Colon (tissue), 2 donors: ENCODE data around the gene ENDOD1.
"Not testable (repeated sequence)": the region's sequence is repeated elsewhere in the genome, so short reads cannot be mapped to it uniquely, and the experiment has no call there.

Experiments used
- FAIRE-seq: peaks from 2 replicates; lab custom pipeline; 2012; peaks lifted over from hg19 to GRCh38; lab: Jason Lieb, UNC
- donor health status: control.
- donor health status: control.

The ENDOD1 gene

GRCh38 chr11:95104121-95104830, 14.6 kb downstream of the ENDOD1 start:
- no peak for FAIRE-seq

DNA sequence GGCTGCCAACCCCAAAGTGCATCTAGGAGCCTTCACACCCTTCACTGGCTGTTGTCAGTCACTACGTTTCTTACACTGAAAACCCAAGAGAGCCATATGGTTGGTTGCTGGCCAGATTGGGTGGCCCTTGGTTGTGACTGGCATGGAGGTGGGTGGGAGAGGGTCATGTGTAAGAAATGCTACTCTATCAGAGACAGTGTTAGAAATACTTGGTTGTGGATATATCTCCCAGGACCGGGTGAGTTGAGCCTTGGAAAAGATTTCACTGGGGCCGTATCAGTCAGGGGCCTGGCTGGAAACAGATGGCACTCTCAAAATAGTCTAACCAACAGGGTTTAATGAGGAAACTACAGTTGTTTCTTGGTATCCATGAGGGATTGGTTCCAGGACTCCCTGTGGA, 15.2 kb downstream of the ENDOD1 start:
- no peak for FAIRE-seq

- no peak for FAIRE-seq
These were observed 18.5 kb downstream of the ENDOD1 start for GRCh38 chr11:95108159-95108611.

- FAIRE-seq = no peak
These were observed 19.3 kb downstream of the ENDOD1 start for GRCh38 chr11:95108671-95109551.

DNA sequence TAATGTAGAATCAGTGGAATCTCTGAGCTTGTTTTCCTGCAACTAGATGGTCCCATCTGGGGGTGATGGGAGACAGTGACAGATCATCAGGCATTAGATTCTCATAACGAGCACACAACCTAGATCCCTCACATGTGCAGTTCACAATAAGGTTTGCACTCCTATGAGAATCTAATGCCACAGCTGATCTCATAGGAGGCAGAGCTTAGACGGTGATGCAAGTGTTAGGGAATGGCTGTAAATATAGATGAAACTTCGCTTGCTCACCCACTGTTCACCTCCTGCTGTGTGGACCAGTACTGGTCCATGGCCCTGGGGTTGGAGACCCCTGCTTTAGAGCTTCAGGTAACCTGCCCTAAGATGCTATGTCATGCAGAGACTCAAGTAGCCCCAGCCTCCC, 21.8 kb downstream of the ENDOD1 start:
- FAIRE-seq = not testable (repeated sequence)

DNA sequence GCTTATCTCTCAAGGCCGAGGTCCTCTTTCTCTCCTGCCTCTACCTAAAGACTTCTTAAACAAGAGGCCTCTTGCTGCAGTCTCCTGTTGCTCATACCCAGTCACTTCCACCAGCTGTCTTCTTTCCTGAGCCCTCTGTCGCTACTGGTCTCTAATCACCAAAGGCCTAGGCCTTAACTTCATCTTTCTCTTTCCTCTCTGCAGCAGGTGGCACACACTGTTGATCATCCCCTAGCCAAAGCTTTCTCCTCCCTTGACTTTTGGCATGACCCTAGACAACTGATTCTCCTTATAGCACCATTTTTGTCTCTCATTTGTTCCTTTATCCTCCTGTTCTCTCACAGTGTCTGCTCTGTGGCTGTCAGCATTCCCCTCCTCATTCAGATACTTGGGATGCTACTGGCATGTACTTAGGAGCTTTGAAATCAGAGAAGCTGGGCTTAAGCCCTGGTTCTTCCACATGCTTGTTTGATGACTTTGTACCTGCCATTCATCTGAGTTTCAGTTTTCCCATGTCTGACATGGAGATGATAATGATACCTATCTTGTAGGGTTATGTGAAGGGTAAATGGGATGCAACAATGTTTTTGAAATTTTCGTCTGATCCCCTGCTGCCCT, 22.4 kb downstream of the ENDOD1 start:
- no peak for FAIRE-seq

DNA sequence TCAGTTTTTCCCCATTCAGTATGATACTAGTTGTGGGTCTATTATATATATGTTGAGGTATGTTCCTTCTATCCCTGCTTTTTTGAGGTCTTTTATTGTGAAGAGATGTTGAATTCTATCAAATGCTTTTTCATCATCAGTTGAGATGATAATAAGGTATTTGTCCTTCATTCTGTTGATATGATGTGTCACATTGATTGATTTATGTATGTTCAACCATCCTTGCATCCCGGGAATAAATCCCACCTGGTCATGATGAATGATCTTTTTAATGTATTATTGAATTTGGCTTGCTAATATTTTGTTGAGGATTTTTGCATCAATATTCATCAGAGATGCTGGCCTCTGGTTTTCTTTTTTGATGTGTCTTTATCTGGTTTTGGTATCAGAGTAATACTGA, 26.0 kb downstream of the ENDOD1 start:
- FAIRE-seq = no peak

DNA sequence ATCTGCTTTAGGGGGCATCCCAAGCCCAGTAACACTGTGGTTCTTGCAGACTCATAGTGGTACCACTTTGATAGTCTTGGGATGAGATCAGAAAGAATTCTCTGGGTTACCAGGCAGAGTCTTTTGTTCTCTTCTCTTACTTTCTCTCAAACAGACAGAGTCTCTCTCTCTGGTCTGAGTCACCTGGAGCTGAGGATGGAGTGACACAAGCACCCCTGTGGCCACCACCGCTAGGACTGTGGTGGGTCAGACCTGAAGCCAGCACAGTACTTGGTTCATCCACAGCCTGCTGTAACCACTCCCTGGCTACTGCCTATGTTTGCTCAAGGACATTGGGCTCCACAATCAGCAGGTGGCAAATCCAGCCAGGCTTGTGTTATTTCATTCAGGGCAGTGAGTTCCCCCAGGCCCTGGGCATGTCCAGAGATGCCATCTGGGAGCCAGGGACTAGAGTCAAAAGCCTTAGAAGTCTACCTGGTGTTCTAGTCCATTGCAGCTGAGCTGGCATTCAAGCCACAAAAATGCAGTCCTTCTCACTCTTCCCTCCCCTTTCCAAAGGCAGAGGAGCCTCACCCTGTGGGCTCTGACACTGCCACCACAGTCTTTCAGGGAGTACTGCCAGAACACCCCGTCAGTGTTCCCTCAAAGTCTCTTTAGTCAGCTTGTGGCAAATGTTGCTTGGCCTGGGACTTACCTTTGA, 29.9 kb downstream of the ENDOD1 start:
- FAIRE-seq = no peak

DNA sequence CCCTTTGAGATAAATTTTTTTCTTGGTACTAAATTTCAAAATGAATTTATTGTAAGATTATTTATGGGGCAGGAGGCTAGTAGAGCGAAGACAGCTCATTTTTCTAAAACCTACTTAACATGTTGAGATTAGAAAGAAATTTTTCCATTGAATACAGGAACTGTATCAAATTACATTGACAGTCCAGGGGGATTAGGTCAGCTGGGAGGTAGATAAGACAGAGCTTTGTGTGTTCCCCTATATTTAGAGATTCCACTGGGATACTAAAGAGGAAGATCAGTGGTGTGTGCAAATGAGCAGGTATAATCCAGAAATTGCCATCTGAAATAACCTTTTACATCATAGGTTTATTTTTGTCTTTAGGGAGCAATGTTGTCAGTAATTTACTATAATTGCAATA, 32.1 kb downstream of the ENDOD1 start:
- no peak for FAIRE-seq

GRCh38 chr11:95123556-95123955, 33.9 kb downstream of the ENDOD1 start:
- no peak for FAIRE-seq

GRCh38 chr11:95128602-95129001, 39.0 kb downstream of the ENDOD1 start:
- no peak for FAIRE-seq

DNA sequence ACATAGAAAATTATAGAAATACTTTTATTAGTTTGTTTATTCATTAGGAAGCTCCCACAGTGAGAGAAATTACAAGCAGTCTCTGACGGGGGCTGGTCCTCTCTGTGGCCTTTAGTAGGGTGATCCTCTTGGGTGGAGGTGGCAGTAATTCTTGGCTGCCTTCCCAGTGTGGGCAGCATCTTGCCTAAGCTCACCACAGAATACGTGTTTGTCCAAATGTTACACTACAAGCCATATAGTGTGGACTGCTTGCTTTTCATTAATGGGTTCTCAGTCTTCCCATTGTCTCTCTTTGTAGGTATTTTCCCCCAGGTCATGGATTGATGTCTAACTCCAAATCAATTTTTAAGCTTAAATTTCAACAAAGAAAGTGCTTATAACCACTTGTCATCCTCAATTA, 43.3 kb downstream of the ENDOD1 start:
- FAIRE-seq = no peak

- no peak for FAIRE-seq
These were observed 44.8 kb downstream of the ENDOD1 start for GRCh38 chr11:95134491-95134890.

GRCh38 chr11:95135155-95135554, 45.5 kb downstream of the ENDOD1 start:
- no peak for FAIRE-seq

DNA sequence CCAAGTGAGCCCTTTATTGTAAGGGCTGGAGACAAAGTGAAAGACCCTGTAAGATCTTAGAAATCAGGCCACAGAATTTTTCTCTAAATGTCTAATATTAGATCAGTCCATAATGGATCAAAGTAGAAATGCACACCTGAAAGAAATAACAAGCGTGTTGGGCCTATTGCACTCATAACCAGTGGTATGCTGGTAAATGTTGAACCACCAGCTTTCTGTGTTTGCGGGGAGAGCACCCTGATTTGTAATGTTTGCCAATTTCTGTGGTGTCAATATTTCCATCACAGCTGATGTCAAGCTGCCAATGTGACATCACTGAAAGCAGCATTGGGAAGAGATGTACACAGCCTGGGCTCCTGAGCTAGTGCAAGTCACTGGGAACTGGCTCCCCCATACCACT, 46.2 kb downstream of the ENDOD1 start:
- FAIRE-seq = no peak

DNA sequence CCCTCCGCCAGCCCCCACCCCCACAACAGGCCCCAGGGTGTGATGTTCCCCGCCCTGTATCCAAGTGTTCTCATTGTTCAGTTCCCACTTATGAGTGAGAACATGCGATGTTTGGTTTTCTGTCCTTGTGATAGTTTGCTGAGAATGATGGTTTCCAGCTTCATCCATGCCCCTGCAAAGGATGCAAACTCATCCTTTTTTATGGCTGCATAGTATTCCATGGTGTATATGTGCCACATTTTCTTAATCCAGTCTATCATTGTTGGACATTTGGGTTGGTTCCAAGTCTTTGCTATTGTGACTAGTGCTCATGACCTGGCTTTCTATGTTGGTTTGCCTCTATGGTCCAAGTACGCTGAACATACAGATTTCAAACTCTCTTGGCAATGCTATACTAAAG, 47.1 kb downstream of the ENDOD1 start:
- FAIRE-seq = not testable (repeated sequence)

DNA sequence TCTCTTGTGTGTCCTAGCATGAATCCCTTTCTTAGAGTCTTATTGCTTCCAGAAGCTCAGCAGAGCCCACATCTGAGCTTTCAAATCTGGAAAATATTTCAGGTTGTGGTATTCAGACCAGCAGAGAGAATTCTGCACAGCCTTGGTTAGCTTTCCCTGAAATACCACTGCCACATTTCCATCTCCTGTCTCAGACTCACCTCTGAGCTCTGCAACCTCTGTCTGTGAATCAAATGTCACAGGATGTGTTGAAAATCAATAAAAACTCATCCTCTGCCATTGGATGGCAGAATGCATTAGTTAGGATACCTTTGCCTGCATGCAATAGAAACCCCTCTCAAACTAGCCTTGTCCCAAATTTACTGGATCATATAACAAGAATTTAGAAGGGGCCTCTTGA, 47.7 kb downstream of the ENDOD1 start:
- FAIRE-seq = no peak

GRCh38 chr11:95138448-95138847, 48.8 kb downstream of the ENDOD1 start:
- FAIRE-seq = no peak

DNA sequence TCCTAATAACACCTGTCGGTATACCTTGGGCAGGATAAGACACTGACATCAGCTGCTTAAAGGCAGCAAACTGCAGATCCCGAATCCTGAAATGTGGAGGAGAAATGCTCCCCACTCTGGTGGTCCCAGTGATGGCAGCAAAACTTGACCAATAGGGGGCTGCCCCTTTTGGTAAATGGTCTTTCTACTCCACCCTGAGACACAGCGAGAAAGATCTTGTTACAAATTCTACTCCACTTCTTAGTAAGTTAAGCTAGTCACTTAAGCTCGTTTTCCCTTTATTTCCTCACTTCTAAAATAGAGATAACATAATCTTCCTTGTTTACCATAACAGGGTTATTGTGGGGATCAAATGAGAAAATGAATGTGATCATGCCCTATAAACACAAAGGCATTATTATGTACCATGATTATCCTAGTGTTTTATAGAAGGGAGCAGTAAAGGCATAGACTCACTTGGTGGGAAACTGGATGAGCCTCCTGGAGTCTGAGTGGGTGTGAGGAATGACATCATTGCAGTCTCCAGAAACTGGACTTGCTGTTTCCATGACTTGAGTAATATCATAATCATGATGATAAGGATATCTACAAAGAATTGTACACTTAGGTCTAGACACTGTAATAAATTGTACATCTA, 50.9 kb downstream of the ENDOD1 start:
- FAIRE-seq = no peak

DNA sequence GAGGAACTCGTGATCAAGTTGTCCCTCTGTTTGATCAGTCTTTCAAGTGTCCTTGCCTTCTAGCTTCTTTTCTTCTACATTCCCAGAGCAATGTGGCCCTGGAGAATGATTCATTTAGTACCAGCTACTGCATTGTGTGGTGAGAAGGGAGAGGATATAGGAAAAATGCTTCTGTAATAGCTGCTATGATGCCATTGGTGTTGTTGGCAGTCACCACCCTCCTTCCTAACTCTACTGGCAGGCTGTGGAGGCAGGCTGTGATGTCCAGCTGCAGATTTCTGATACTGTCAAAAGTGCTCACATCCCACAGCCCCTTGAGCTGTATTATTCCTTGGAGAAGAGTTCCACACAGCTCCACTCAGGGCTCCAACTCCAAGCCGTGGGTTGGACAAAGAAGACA, 52.8 kb downstream of the ENDOD1 start:
- FAIRE-seq = no peak

- FAIRE-seq = no peak
These were observed 53.5 kb downstream of the ENDOD1 start for GRCh38 chr11:95143106-95143681.
